H9 (cell line): Measurements from ENCODE around the gene NCEH1. TPM values are rescaled to one million over a fixed set of nuclear protein-coding genes. Genes with fewer than 3 reads are reported as not detected.

Experiments used
- DNase-seq: peaks from one replicate; pipeline ENCODE4 v3.0.0-alpha.2; 2017
- H2AFZ ChIP-seq: one replicate; pipeline ENCODE4 v1.6.1; 2013; ENCODE audit warnings: mild to moderate bottlenecking, low read length, control low read depth, moderate library complexity
- H2AK5ac ChIP-seq: 2 replicates; pipeline ENCODE4 v1.6.1; 2013; ENCODE audit warnings: low read length, control low read depth, mixed read lengths; ENCODE audit not compliant: insufficient read length
- H2BK120ac ChIP-seq: one replicate; pipeline ENCODE4 v1.6.1; 2013; ENCODE audit warnings: low read depth, mild to moderate bottlenecking, low read length, control low read depth, inconsistent platforms; ENCODE audit not compliant: poor library complexity, severe bottlenecking
- H2BK12ac ChIP-seq: 2 replicates; pipeline ENCODE4 v1.6.1; 2013; ENCODE audit warnings: low read length, control low read depth, mixed read lengths, low read depth; ENCODE audit not compliant: insufficient read length
- H2BK15ac ChIP-seq: 2 replicates; pipeline ENCODE4 v1.6.1; 2013; ENCODE audit warnings: low read depth, low read length, control low read depth
- H2BK20ac ChIP-seq: one replicate; pipeline ENCODE4 v1.6.1; 2013; ENCODE audit warnings: low read depth, mild to moderate bottlenecking, low read length, control low read depth, inconsistent platforms; ENCODE audit not compliant: poor library complexity, severe bottlenecking
- H2BK5ac ChIP-seq: 2 replicates; pipeline ENCODE4 v1.6.1; 2013; ENCODE audit warnings: low read length, control low read depth, mixed read lengths; ENCODE audit not compliant: insufficient read length
- H3K14ac ChIP-seq: 2 replicates; pipeline ENCODE4 v1.6.1; 2013; ENCODE audit warnings: low read length, control low read depth; ENCODE audit not compliant: insufficient read depth
- H3K18ac ChIP-seq: 2 replicates; pipeline ENCODE4 v1.6.1; 2013; ENCODE audit warnings: low read depth, mild to moderate bottlenecking, mixed read lengths, low read length, control low read depth; ENCODE audit not compliant: insufficient read length
- H3K23ac ChIP-seq: 2 replicates; pipeline ENCODE4 v1.6.1; 2013; ENCODE audit warnings: low read length, control low read depth, mixed read lengths, low read depth; ENCODE audit not compliant: insufficient read length
- H3K23me2 ChIP-seq: 2 replicates; pipeline ENCODE4 v1.6.1; 2013; ENCODE audit warnings: low read depth, mild to moderate bottlenecking, mixed read lengths, low read length, control low read depth; ENCODE audit not compliant: insufficient read length, poor library complexity, severe bottlenecking
- H3K27ac ChIP-seq: 2 replicates; pipeline ENCODE4 v1.5.1; 2013; ENCODE audit warnings: low read length, control low read depth, mixed read lengths, low read depth; ENCODE audit not compliant: insufficient read length
- H3K27me3 ChIP-seq: 2 replicates; pipeline ENCODE4 v1.6.1; 2013; ENCODE audit warnings: low read length, control low read depth, inconsistent platforms; ENCODE audit not compliant: insufficient read depth
- H3K4ac ChIP-seq: 2 replicates; pipeline ENCODE4 v1.6.1; 2013; ENCODE audit warnings: low read depth, mild to moderate bottlenecking, control low read depth, inconsistent platforms, low read length, moderate library complexity
- H3K4me1 ChIP-seq: 2 replicates; pipeline ENCODE4 v1.6.1; 2013; ENCODE audit warnings: low read length, control low read depth, inconsistent platforms; ENCODE audit not compliant: insufficient read depth
- H3K4me2 ChIP-seq: 2 replicates; pipeline ENCODE4 v1.6.1; 2013; ENCODE audit warnings: low read length, control low read depth, mixed read lengths; ENCODE audit not compliant: insufficient read length, insufficient read depth
- H3K56ac ChIP-seq: 2 replicates; pipeline ENCODE4 v1.6.1; 2013; ENCODE audit warnings: low read depth, mild to moderate bottlenecking, mixed read lengths, low read length, control low read depth; ENCODE audit not compliant: insufficient read length
- H3K79me1 ChIP-seq: 2 replicates; pipeline ENCODE4 v1.6.1; 2013; ENCODE audit warnings: low read depth, mild to moderate bottlenecking, moderate library complexity, low read length, control low read depth, inconsistent platforms; ENCODE audit not compliant: insufficient read depth, poor library complexity, severe bottlenecking
- H3K79me2 ChIP-seq: 2 replicates; pipeline ENCODE4 v1.6.1; 2013; ENCODE audit warnings: low read length, control low read depth, inconsistent platforms; ENCODE audit not compliant: insufficient read depth
- H3K9ac ChIP-seq: 2 replicates; pipeline ENCODE4 v1.6.1; 2013; ENCODE audit warnings: low read length, control low read depth, mixed read lengths; ENCODE audit not compliant: insufficient read length; ENCODE audit errors: extremely low read depth
- H3K9me3 ChIP-seq: one replicate; pipeline ENCODE4 v1.6.1; 2013; ENCODE audit warnings: low read depth, low read length, inconsistent platforms; ENCODE audit not compliant: control insufficient read depth
- H3T11ph ChIP-seq: one replicate; pipeline ENCODE4 v1.6.1; 2013; ENCODE audit warnings: mild to moderate bottlenecking, low read length, control low read depth, inconsistent platforms
- H4K20me1 ChIP-seq: one replicate; pipeline ENCODE4 v1.6.1; 2013; ENCODE audit not compliant: control insufficient read depth, insufficient read length, insufficient read depth
- H4K5ac ChIP-seq: 2 replicates; pipeline ENCODE4 v1.6.1; 2013; ENCODE audit warnings: low read depth, mild to moderate bottlenecking, mixed read lengths, low read length, control low read depth; ENCODE audit not compliant: insufficient read length
- H4K8ac ChIP-seq: replicated peaks from 2 replicates; pipeline ENCODE4 v1.6.1; 2013; ENCODE audit warnings: low read length, control low read depth, mixed read lengths, low read depth; ENCODE audit not compliant: insufficient read length
- H4K91ac ChIP-seq: 2 replicates; pipeline ENCODE4 v1.6.1; 2013; ENCODE audit warnings: low read depth, mild to moderate bottlenecking, moderate library complexity, mixed read lengths, low read length, control low read depth; ENCODE audit not compliant: insufficient read length
- H3K27ac Mint-ChIP-seq, 3 experiments: 2 replicates in 2 of 3; 3 replicates in 1 of 3; pipeline ENCODE4 v1.8.0; 2020 to 2021; ENCODE audit warnings: mixed read lengths in 3 of 3, mild to moderate bottlenecking in 1 of 3, moderate library complexity in 1 of 3
- H3K27me3 Mint-ChIP-seq: 2 replicates; pipeline ENCODE4 v1.8.0; 2021; ENCODE audit warnings: low read depth, mild to moderate bottlenecking, moderate library complexity, mixed read lengths
- H3K36me3 Mint-ChIP-seq, 3 experiments: 2 replicates in 2 of 3; 3 replicates in 1 of 3; pipeline ENCODE4 v1.8.0; 2020 to 2021; ENCODE audit warnings: low read depth in 3 of 3, mixed read lengths in 3 of 3; ENCODE audit not compliant: insufficient read depth in 1 of 3
- H3K4me1 Mint-ChIP-seq, 2 experiments: 2 replicates each; pipeline ENCODE4 v1.8.0; 2020; ENCODE audit warnings: mixed read lengths in 2 of 2
- H3K4me3 Mint-ChIP-seq, 2 experiments: 2 replicates in 1 of 2; 3 replicates in 1 of 2; pipeline ENCODE4 v1.8.0; 2020 to 2021; ENCODE audit warnings: mild to moderate bottlenecking in 2 of 2, mixed read lengths in 2 of 2, moderate library complexity in 1 of 2
- H3K9me3 Mint-ChIP-seq, 2 experiments: 2 replicates in 1 of 2; 3 replicates in 1 of 2; pipeline ENCODE4 v1.8.0; 2020; ENCODE audit warnings: mild to moderate bottlenecking in 2 of 2, mixed read lengths in 2 of 2, moderate library complexity in 1 of 2
- CTCF ChIP-seq: fragments of 200-600 bp; sonication (generic); conservative IDR thresholded peaks from 3 replicates; pipeline ENCODE4 v1.8.0; 2021; ENCODE audit warnings: antibody characterized with exemption, mild to moderate bottlenecking
- WGBS: extraction: QIAGEN DNeasy Blood & Tissue Kit; methylation state at CpG from one replicate; pipeline ENCODE4 v1.1.7; 2013; ENCODE audit warnings: missing lambda C conversion rate, low lambda C conversion rate, mixed read lengths; ENCODE audit not compliant: insufficient read length; ENCODE audit errors: extremely low coverage; 5-methylcytosine and 5-hydroxymethylcytosine counted together
- total RNA-seq: library from RNA; stranded (reverse); gene quantifications from 2 replicates; pipeline ENCODE4 v1.2.1, GENCODE V29; 2021

NCEH1 gene
- total RNA-seq, 1 experiment from 2014 or later: 2.3 TPM

- TF ChIP-seq CTCF: no peak
- Histone ChIP-seq H3K9me3 (no peaks in the 10 kb centered on the region), H2AK5ac (no peak overlapping the region), H3K79me1 (no peaks in the 10 kb centered on the region), H3K27ac (no peak overlapping the region), H2BK120ac (no peak overlapping the region), H4K91ac (no peak overlapping the region), H2BK12ac (no peak overlapping the region), H2BK5ac (no peak overlapping the region), H3K14ac (no peak overlapping the region), H3K9ac (no peak overlapping the region), H3K4me2 (no peak overlapping the region), H4K5ac (no peak overlapping the region), H3K79me2 (no peaks in the 10 kb centered on the region), H4K20me1 (no peaks in the 10 kb centered on the region), H3K4me1 (no peaks in the 10 kb centered on the region; the same call in 1 of the 2 replicates), H3K18ac (no peak overlapping the region), H3K56ac (no peak overlapping the region), H2BK20ac (no peak overlapping the region), H3K23me2 (no peaks in the 10 kb centered on the region), H3K23ac (no peak overlapping the region), H3K4ac (no peak overlapping the region), H3T11ph (no peak overlapping the region), H2BK15ac (no peak overlapping the region), H2AFZ (no peak overlapping the region), H3K27me3 (no peaks in the 10 kb centered on the region), H4K8ac (no peak overlapping the region)
- WGBS: no CpG with 5 or more reads among the region's 5 CpGs
- Mint-ChIP-seq H3K27ac (no peak overlapping the region), H3K4me3 (no peak overlapping the region), H3K9me3 (no peaks in the 10 kb centered on the region), H3K27me3 (no peaks in the 10 kb centered on the region), H3K4me1 (peaks cover 6 to 7% of the 10 kb centered on the region in 2 experiments), H3K36me3 (peaks cover 0 to 2% (median 1%) of the 10 kb centered on the region in 3 experiments; a peak in 3 of 7 replicates)
- no peak for DNase-seq
Observed at GRCh38 chr3:172646439-172647015, 64.3 kb downstream of the NCEH1 start.
